ENCODE results near the gene CABP7. TPM values are rescaled to one million over a fixed set of nuclear protein-coding genes. Genes with fewer than 3 reads are reported as not detected.
A peak's percentile ranks its signal among the peaks of the same experiment; 100 is the strongest.

The CABP7 gene
- 2.9 TPM for total RNA-seq (ENCODE audit: insufficient read depth, low replicate concordance)

- no peak for DNase-seq (ENCODE audit: low spot score)
Observed at GRCh38 chr22:29719899-29720645, at the start of gene CABP7. CABP7 (plus strand) TSS chr22:29720003; CDS start chr22:29720425, 422 bp downstream.

GRCh38 chr22:29670626-29671025 lies 49.2 kb upstream of the CABP7 start:
- DNase-seq (ENCODE audit: low spot score) = no peak

- no peak for DNase-seq (ENCODE audit: low spot score)
Observed at GRCh38 chr22:29673361-29674066, 46.3 kb upstream of the CABP7 start.

GRCh38 chr22:29674121-29674520 lies 45.7 kb upstream of the CABP7 start:
- no peak for DNase-seq (ENCODE audit: low spot score)

- no peak for DNase-seq (ENCODE audit: low spot score)
Observed at GRCh38 chr22:29679316-29679715, 40.5 kb upstream of the CABP7 start.

- DNase-seq (ENCODE audit: low spot score) = no peak
Observed at GRCh38 chr22:29683536-29683935, 36.3 kb upstream of the CABP7 start.

GRCh38 chr22:29684244-29684643 lies 35.6 kb upstream of the CABP7 start:
- no peak for DNase-seq (ENCODE audit: low spot score)

- no peak for DNase-seq (ENCODE audit: low spot score)
Observed at GRCh38 chr22:29689206-29689879, 30.5 kb upstream of the CABP7 start.

- peak; percentile 34 for DNase-seq (ENCODE audit: low spot score)
Observed at GRCh38 chr22:29689880-29690213, 30.0 kb upstream of the CABP7 start.

- DNase-seq (ENCODE audit: low spot score) = peak; percentile 64
Observed at GRCh38 chr22:29690476-29690875, 29.3 kb upstream of the CABP7 start.

GRCh38 chr22:29691636-29692326 lies 28.0 kb upstream of the CABP7 start:
- DNase-seq (ENCODE audit: low spot score) = no peak

GRCh38 chr22:29692327-29692640 lies 27.5 kb upstream of the CABP7 start:
- DNase-seq (ENCODE audit: low spot score) = no peak

GRCh38 chr22:29693161-29693560 lies 26.6 kb upstream of the CABP7 start:
- DNase-seq (ENCODE audit: low spot score) = peak; percentile 20

GRCh38 chr22:29693671-29694070 lies 26.1 kb upstream of the CABP7 start:
- DNase-seq (ENCODE audit: low spot score) = no peak

- DNase-seq (ENCODE audit: low spot score) = no peak
Observed at GRCh38 chr22:29695129-29695926, 24.5 kb upstream of the CABP7 start.

- DNase-seq (ENCODE audit: low spot score) = no peak
Observed at GRCh38 chr22:29697853-29698598, 21.8 kb upstream of the CABP7 start.

GRCh38 chr22:29700206-29700899 lies 19.4 kb upstream of the CABP7 start:
- DNase-seq (ENCODE audit: low spot score) = no peak

GRCh38 chr22:29700900-29701154 lies 19.0 kb upstream of the CABP7 start:
- DNase-seq (ENCODE audit: low spot score) = no peak

- DNase-seq (ENCODE audit: low spot score) = no peak
Observed at GRCh38 chr22:29701155-29701999, 18.4 kb upstream of the CABP7 start.
